K562 (cell line): ENCODE data around the gene PIH1D1. TPM values are rescaled to one million over a fixed set of nuclear protein-coding genes. Genes with fewer than 3 reads are reported as not detected.

Experiments used
- ATF1 ChIP-seq, 2 experiments: fragments of 450-650 bp in 1 of 2; IDR thresholded peaks; 2 replicates each; pipeline ENCODE4 v1.6.1; 2016; ENCODE audit warnings: missing compliant biosample characterization in 1 of 2, missing genetic modification characterization in 1 of 2
- BDP1 ChIP-seq: IDR thresholded peaks from 3 replicates; pipeline ENCODE4 v1.6.1; 2011; ENCODE audit not compliant: insufficient read length, insufficient read depth
- FOXJ3 ChIP-seq: sonication (generic); formaldehyde crosslinking; IDR thresholded peaks from 2 replicates; pipeline ENCODE4 v1.4.0; 2020; ENCODE audit warnings: mild to moderate bottlenecking, missing genetic modification reagents
- GTF2E2 ChIP-seq: fragments of 200-800 bp; sonication (Bioruptor generic); IDR thresholded peaks from 2 replicates; pipeline ENCODE4 v1.6.1; 2016; ENCODE audit warnings: missing genetic modification characterization, missing compliant biosample characterization
- HNRNPLL ChIP-seq: fragments of 200-400 bp; formaldehyde crosslinking; IDR thresholded peaks from 2 replicates; pipeline ENCODE4 v1.6.1; 2017; ENCODE audit warnings: low read length, low read depth, mild to moderate bottlenecking; ENCODE audit not compliant: poor library complexity, severe bottlenecking
- L3MBTL2 ChIP-seq: fragments of 450-650 bp; IDR thresholded peaks from 2 replicates; pipeline ENCODE4 v1.6.1; 2016; ENCODE audit warnings: mild to moderate bottlenecking, moderate library complexity
- MAFF ChIP-seq: IDR thresholded peaks from 2 replicates; pipeline ENCODE4 v1.6.1; 2012; ENCODE audit warnings: low read length, improper control_type of control experiment
- NR1H2 ChIP-seq: sonication (generic); formaldehyde crosslinking; IDR thresholded peaks from 2 replicates; pipeline ENCODE4 v1.4.0; 2020; ENCODE audit warnings: mild to moderate bottlenecking, missing genetic modification reagents
- POLR2G ChIP-seq: fragments of 200-400 bp; formaldehyde crosslinking; IDR thresholded peaks from 2 replicates; pipeline ENCODE4 v1.6.1; 2017; ENCODE audit warnings: low read depth, mild to moderate bottlenecking, antibody characterized with exemption, low read length, moderate library complexity
- RB1 ChIP-seq: fragments of 450-650 bp; IDR thresholded peaks from 2 replicates; pipeline ENCODE4 v1.6.1; 2017; ENCODE audit warnings: low read depth, mild to moderate bottlenecking
- ZFP36 ChIP-seq: fragments of 150-350 bp; IDR thresholded peaks from 2 replicates; pipeline ENCODE4 v1.6.1; 2018; ENCODE audit warnings: low read length, low read depth; ENCODE audit not compliant: partially characterized antibody
- ZNF124 ChIP-seq: sonication (generic); formaldehyde crosslinking; IDR thresholded peaks from 2 replicates; pipeline ENCODE4 v1.8.1; 2022; ENCODE audit warnings: missing genetic modification reagents
- ZSCAN29 ChIP-seq: fragments of 450-650 bp; IDR thresholded peaks from 2 replicates; pipeline ENCODE4 v1.6.1; 2017
- polyA plus RNA-seq, 8 experiments: library from polyadenylated mRNA; depleted of rRNA in 4 of 8; stranded (reverse) in 5 of 8; unstranded in 3 of 8; fragments of >200 nt; fragmentation: Nextera tagmentation in 2 of 8; fragmentation: Illumina TruSeq in 1 of 8; extraction: Ambion mirVana in 2 of 8; extraction: Trizol in 1 of 8; gene quantifications; 2 replicates each; pipeline versions ENCODE4 v1.2.1 to v1.2.3, GENCODE V29; 2011 to 2014; ENCODE audit warnings: inconsistent platforms in 1 of 8, missing spikeins in 1 of 8
- total RNA-seq, 7 experiments: library from RNA; depleted of rRNA in 6 of 7; stranded (reverse); fragments of >200 nt in 6 of 7; fragmentation: Illumina TruSeq in 2 of 7; extraction: Trizol in 2 of 7; gene quantifications; 2 replicates each; pipeline versions ENCODE4 v1.2.1 to v1.2.3, GENCODE V29; 2011 to 2021; ENCODE audit warnings: low replicate concordance in 1 of 7
- TF ChIP-seq, protein P1 (sequence below): fragments of 250-450 bp; sonication (Bioruptor Pico); IDR thresholded peaks from 2 replicates; pipeline ENCODE4 v1.5.0; 2020; ENCODE audit warnings: mild to moderate bottlenecking, borderline replicate concordance
- TF ChIP-seq, protein P2 (sequence below): fragments of 450-650 bp; IDR thresholded peaks from 2 replicates; pipeline ENCODE4 v1.6.1; 2018; ENCODE audit not compliant: partially characterized antibody

Gene PIH1D1
- total and polyA plus RNA-seq, 9 of the 15 experiments (the other 6 are each of a cell fraction or from before 2014, with no cell fraction given): 26.5 to 224 (median 137) TPM

DNA sequence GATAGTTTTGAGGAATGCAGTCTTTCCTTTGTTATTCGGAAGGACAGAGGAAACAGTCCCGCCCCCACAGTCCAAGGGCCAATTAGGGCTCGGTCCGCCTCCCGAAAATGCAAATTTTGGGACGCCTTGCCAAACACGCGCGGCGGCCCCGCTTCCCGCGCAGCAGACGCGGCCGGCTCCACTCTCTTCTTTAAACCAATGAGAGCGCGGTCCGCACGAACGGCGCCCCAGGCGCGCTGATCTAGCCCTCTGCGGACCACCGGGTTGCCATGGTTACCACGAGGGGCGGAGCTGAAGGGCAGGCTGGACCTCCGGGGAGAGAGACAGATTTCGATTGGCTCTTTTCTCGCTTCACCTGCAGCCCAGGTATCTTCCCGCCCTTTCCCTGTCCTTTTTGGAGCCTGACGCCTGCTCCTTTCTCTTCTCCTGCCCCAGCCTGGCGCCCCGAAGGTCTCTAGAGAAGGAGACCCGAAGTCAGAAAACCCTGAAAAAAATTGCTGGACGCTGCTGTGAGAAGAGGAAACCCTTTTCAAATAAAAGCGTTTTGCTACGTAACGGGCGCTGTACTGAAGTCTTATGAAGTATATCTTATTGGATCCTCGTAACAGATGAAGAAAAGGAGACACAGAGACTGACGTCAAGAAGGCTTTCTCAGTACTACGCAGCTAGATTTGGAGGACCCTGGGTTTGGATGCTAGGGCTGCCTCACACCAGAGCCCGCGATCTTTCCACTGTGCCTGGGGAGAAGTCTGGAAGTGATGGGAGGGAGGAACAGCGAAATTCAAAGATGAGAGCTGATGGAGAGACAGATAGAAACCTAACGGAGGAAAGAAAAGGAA lies 30.4 kb downstream of the PIH1D1 start (continued):
- TF ChIP-seq POLR2G (no peak), ZNF124 (CRISPR knock-in tag) (no peak), L3MBTL2 (peak; percentile 87), NR1H2 (0 out of 2 replicates have a peak, but pooled peaks have one; percentile 49), ZSCAN29 (0 out of 2 replicates have a peak, but pooled peaks have one; percentile 24), ATF1 (CRISPR knock-in tag; IDR thresholded peaks at IDR 0.05) (no peak), ATF1 (tag; IDR thresholded peaks at IDR 0.05) (peak; percentile 50; the same call in 1 of the 2 replicates), FOXJ3 (CRISPR knock-in tag) (no peak), BDP1 (no peak), MAFF (no peak), RB1 (peak; percentile 65; the same call in 1 of the 2 replicates), ZFP36 (no peak), HNRNPLL (peak; percentile 72), GTF2E2 (tag) (0 out of 2 replicates have a peak, but pooled peaks have one; percentile 45)
- TF ChIP-seq, protein P1, sequence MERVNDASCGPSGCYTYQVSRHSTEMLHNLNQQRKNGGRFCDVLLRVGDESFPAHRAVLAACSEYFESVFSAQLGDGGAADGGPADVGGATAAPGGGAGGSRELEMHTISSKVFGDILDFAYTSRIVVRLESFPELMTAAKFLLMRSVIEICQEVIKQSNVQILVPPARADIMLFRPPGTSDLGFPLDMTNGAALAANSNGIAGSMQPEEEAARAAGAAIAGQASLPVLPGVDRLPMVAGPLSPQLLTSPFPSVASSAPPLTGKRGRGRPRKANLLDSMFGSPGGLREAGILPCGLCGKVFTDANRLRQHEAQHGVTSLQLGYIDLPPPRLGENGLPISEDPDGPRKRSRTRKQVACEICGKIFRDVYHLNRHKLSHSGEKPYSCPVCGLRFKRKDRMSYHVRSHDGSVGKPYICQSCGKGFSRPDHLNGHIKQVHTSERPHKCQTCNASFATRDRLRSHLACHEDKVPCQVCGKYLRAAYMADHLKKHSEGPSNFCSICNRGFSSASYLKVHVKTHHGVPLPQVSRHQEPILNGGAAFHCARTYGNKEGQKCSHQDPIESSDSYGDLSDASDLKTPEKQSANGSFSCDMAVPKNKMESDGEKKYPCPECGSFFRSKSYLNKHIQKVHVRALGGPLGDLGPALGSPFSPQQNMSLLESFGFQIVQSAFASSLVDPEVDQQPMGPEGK (CRISPR knock-in tag): no peak
- TF ChIP-seq, protein P2, sequence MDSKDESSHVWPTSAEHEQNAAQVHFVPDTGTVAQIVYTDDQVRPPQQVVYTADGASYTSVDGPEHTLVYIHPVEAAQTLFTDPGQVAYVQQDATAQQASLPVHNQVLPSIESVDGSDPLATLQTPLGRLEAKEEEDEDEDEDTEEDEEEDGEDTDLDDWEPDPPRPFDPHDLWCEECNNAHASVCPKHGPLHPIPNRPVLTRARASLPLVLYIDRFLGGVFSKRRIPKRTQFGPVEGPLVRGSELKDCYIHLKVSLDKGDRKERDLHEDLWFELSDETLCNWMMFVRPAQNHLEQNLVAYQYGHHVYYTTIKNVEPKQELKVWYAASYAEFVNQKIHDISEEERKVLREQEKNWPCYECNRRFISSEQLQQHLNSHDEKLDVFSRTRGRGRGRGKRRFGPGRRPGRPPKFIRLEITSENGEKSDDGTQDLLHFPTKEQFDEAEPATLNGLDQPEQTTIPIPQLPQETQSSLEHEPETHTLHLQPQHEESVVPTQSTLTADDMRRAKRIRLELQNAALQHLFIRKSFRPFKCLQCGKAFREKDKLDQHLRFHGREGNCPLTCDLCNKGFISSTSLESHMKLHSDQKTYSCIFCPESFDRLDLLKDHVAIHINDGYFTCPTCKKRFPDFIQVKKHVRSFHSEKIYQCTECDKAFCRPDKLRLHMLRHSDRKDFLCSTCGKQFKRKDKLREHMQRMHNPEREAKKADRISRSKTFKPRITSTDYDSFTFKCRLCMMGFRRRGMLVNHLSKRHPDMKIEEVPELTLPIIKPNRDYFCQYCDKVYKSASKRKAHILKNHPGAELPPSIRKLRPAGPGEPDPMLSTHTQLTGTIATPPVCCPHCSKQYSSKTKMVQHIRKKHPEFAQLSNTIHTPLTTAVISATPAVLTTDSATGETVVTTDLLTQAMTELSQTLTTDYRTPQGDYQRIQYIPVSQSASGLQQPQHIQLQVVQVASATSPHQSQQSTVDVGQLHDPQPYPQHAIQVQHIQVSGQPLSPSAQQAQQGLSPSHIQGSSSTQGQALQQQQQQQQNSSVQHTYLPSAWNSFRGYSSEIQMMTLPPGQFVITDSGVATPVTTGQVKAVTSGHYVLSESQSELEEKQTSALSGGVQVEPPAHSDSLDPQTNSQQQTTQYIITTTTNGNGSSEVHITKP: peak; percentile 56
